Cardiac fibroblast (primary cell): Measurements from ENCODE around the gene TREX2.

Source experiments
- DNase-seq, 2 donors: peaks; one replicate each; pipeline versions ENCODE4 v3.0.0 to v3.0.0-alpha.2; 2010; ENCODE audit warnings: low read depth in 2 of 2
- H3K4me3 ChIP-seq, 2 donors: replicated peaks in 1 of 2; 1 replicate in 1 of 2; 2 replicates in 1 of 2; pipeline ENCODE4 v1.5.1; 2011; ENCODE audit warnings: low read depth in 2 of 2, low read length in 2 of 2, mild to moderate bottlenecking in 2 of 2, moderate library complexity in 1 of 2
- CTCF ChIP-seq: IDR thresholded peaks from one replicate; pipeline ENCODE4 v1.5.1; 2011; ENCODE audit warnings: low read depth, mild to moderate bottlenecking, low read length, inconsistent platforms

The TREX2 gene

GRCh38 chrX:153476666-153477363 lies 31.0 kb upstream of the TREX2 start:
- peak; percentile 57 to 76 for DNase-seq
- no peak for TF ChIP-seq CTCF
- H3K4me3 ChIP-seq, result no peak overlapping the region

- TF ChIP-seq CTCF, result no peak
- H3K4me3 ChIP-seq, result no peak overlapping the region
- no peak for DNase-seq
Observed at GRCh38 chrX:153475751-153476281, 30.0 kb upstream of the TREX2 start.

- no peak overlapping the region for H3K4me3 ChIP-seq
- no peak for TF ChIP-seq CTCF
Observed at GRCh38 chrX:153475271-153475670, 29.4 kb upstream of the TREX2 start.

GRCh38 chrX:153474718-153475117 lies 28.9 kb upstream of the TREX2 start:
- no peak for TF ChIP-seq CTCF
- DNase-seq, result peak; percentile 59 to 73

More at GRCh38 chrX:153475271-153475670, 29.4 kb upstream of the TREX2 start:
- no peak for DNase-seq

GRCh38 chrX:153474266-153474665 lies 28.4 kb upstream of the TREX2 start:
- no peak for DNase-seq
- H3K4me3 ChIP-seq, result no peak overlapping the region
- no peak for TF ChIP-seq CTCF

More at GRCh38 chrX:153474718-153475117, 28.9 kb upstream of the TREX2 start:
- no peak overlapping the region for H3K4me3 ChIP-seq

- no peak overlapping the region for H3K4me3 ChIP-seq
- DNase-seq, result no peak
- TF ChIP-seq CTCF, result no peak
Observed at GRCh38 chrX:153473126-153473525, 27.3 kb upstream of the TREX2 start.
